ENCODE data around the gene CD2BP2.
"Not testable (repeated sequence)": the region's sequence is repeated elsewhere in the genome, so short reads cannot be mapped to it uniquely, and the experiment has no call there.

CD2BP2 gene

DNA sequence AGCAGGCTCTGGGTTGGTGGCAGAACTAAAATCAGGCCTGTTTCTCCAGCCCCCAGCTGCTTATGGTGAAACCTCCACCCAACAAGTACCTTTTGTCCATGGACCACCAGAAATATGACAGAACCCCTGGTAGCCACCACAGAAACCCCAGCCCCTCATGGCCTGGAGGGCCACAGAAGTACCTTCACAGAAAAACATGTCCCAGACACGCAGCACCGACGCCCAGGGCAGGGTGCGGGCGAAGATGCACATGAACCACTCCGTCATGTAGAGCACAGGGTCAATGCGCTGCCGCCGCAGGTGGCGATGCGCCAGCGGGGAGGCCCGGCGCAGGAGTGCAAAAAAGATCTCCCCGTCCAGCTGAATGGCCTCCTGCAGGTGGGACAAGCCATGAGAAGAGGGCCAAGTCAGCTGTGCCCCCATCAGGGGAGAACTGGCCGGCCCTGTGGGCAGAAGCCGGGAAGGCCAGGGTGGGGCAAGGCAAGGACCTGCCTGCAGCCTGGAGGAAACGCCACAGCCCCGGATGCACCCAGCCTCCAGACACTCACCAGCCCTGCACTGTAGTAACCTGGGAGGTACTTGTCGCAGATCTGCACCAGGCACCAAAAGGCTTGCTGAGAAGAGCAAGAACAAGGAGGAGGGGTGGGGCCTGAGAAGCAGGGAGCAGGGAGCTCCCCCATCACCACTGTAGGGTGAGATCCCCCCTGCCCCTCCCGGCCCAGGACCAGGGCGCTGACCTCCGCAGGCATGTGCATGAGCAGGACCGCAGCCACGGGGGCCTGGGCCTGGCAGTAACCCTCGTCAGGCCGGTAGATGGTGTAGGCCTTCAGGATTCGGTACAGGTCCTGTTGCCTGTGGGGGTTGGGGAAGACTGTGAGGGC, 4.1 kb upstream of the CD2BP2 start:
- DNase-seq = no peak

GRCh38 chr16:30358577-30358936, 3.4 kb upstream of the CD2BP2 start:
- no peak for DNase-seq

DNA sequence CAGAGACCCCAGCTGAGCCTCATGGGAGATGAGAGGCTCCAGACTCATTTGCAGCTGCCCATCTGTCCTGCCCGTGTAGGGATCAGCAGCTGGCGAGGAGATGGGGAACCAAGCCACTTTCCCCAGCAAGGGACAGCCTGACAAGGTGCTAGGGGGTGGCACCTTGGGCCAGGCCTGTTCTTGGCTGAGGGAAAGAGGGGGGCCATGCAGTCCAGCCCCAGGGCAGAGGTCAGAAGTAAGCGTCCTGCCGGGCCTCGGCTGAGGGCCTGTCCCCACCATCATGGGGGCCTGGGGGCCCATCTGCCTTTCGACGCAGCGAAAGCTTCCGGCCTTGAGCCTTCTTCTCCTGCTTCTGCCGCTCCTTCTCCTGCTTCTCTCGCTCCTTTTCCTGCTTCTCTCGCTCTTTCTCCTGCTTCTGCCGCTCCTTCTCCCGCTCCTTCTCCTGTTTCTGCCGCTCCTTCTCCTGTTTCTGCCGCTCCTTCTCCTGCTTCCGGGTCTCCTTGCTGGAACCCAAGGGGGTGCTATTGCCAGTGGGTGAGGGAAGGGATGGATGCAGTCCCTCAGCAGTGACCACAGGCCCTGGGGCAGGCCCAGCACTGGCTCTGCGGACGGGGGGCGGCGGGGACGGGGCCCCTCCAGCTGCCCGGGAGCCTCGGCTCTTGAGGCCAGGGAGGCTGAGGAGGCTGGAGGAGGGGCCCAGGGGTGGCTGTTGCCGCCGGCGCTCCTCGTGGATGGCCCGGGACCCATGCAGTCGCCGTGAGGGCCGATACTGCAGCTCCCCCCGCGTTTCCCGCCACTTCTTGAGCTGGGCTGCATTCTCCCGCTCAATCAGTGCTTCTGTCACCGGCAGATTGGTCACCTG, 2.8 kb upstream of the CD2BP2 start:
- no peak for DNase-seq

DNA sequence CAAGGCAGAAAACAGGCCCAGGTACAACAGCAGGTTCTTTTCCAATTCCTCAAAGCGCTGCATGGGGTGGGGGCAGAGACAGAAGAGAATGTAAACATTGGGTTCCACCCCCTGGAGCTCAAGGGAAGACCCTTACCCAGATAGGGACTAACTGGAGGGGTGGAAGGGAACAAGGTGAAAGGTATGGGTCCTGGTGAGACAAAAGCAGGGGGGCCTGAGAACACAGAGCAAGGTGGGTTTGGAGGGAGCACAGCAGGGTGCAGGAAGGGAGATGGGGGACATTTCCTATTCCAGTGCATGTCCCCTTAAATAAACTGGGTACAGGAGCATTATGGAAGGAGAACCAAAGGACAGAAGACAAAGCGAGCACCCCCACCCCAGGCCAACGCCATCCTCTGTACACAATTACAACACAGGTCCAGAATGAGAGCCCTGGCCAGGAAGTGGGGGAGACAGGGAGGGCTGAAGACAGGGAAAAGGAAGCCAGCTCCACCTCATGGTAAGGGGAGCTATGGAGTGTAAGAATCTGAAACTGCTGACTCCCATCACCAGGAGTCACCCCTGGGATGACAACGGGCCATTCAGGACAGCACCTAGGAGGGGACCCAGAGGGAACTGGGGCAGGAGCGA, 2.1 kb upstream of the CD2BP2 start:
- no peak for DNase-seq

GRCh38 chr16:30356401-30357084, 1.4 kb upstream of the CD2BP2 start:
- no peak for DNase-seq

GRCh38 chr16:30355954-30356308, 823 bp upstream of the CD2BP2 start:
- DNase-seq = no peak

- DNase-seq = no peak
These were observed 525 bp downstream of the CD2BP2 start for GRCh38 chr16:30354423-30355143.

GRCh38 chr16:30353438-30354129, 1.5 kb downstream of the CD2BP2 start:
- DNase-seq = no peak

GRCh38 chr16:30352488-30353401, 2.4 kb downstream of the CD2BP2 start:
- DNase-seq = no peak

DNA sequence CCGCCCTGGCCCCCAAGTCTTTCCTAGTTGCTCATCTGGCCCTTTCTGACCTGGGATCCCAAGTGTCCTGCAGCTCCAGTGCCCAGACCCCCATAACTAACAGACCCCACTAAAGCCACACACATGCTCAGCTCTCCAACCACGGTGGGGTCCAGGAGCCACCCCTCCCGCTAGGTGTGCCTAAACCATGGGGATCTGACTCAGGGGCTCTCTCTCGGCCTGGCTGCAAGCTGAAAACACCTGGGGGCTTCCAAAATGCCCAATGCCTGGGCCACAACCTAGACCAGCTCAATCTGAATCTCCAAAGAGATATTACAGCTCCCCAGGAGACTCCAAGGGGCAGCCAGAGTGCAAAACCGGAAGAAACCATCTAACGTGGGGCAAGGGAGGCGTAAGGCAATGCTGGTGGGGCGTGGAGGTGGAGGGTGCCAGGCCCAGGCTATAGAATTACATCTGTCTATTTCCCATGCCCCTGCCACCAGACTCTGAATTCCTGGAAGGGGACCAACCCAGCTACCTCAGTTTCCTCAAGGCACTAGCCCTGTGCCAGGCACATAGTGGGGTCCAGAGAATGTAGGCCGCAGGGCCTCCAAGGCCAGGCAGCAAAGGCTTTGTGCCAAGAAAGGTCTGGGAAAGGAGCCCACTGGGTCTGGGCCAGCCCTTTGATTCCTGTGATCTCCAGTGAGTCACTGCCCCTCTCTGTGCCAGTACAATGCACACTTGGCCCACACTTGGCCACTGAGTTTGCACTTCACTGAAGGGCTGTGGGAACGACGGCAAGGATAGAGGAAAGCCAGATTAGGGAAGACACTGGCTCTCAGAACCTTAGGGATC, 3.3 kb downstream of the CD2BP2 start:
- DNase-seq = no peak

- DNase-seq = no peak
These were observed 4.1 kb downstream of the CD2BP2 start for GRCh38 chr16:30351001-30351441.

GRCh38 chr16:30350134-30350871, 4.8 kb downstream of the CD2BP2 start:
- DNase-seq = peak; percentile 72

DNA sequence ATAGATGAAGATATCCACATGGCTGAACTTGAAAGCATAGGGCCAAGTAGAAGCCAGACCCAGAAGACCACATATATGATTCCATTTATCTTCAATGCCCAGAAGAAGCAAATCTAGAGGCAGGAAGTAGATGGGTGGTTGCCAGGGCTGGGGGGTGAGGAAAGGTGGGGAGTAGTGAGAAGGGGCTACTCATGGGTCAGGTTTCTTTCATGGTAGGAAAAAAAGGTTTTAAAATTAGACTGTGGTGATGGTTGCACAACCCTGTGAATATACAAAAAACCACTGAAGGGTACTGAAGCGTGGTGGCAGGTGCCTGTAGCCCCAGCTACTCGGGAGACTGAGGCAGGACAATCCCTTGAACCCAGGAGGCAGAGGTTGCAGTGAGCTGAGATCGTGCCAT, 5.4 kb downstream of the CD2BP2 start:
- no peak for DNase-seq

DNA sequence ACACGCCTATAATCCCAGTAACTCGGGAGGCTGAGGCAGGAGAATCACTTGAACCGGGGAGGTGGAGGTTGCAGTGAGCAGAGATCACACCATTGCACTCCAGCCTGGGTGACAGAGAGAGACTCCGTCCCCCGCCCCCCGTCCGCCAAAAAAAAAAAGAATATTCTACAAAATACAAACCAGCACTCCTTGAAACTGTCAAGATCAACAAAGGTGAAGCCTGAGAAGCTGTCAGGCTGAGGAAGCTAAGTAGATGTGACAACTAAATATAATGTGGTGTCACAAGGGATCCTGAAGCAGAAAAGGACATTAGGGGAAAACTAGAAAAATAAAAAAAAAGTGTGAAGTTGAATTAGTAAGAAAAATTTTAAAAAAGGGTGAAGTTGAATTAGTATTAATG, 6.2 kb downstream of the CD2BP2 start:
- DNase-seq = no peak

- DNase-seq = no peak
These were observed 7.0 kb downstream of the CD2BP2 start for GRCh38 chr16:30348113-30348512.

DNA sequence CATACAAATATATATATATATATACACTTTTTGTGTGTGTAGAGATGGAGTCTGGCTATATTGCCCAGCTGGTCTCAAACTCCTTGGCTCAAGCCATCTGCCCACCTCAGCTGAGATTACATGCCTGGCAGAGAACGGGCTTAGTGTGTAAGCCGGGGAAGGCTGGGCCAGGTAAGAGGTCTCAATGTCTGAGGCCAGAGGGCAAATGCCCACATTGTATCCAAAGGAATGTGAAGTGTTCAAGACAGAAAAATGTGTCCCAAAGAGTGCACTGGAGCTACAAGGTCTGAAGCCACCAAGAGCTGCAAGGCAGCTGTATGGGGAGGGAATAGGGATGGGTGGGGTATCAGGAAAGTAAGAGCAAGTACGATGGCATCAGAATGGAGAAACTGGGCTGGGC, 8.8 kb downstream of the CD2BP2 start:
- no peak for DNase-seq

DNA sequence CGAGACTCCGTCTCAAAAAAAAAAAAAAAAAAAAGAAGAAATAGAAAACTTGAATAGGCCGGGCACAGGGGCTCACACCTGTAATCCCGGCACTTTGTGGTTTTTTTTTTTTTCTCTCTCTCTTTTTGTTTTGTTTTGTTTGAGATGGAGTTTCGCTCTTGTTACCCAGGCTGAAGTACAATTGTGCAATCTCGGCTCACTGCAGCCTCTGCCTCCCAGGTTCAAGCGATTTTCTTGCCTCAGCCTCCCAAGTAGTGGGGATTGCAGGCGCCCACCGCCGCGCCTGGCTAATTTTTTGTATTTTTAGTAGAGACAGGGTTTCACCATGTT, 11.7 kb downstream of the CD2BP2 start:
- not testable (repeated sequence) for DNase-seq

DNA sequence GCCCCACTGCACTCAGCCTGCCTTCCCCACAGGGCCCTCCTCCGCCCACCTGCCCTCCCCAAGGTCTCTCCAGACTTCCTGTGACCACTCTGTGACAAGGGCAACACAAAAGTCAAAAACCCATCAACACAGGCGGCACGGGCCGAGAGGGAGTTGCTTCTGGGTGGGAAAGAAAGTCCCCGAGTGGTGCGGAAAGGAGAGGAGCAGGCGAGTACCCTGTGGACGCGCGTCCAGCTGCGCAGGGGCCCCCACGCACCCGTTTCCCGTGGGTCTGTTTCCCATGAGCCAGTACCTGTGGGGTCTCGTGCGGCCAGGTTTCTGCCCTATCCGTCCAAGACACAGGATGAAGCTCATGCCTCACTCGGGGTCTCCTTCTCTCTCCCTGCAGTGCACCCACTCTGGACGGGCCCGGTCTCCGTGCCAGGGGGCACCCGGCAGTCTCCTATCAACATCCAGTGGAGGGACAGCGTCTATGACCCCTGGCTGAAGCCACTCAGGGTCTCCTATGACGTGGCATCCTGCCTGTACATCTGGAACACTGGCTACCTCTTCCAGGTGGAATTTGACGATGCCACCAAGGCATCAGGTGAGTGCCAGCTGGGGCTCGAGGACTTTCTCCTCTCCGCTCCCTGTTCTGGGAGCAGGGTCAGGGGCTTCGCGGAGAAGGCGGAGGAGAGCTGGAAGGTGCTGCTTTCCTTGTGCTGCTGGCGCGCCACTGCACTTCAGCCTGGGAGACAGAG, 12.2 kb downstream of the CD2BP2 start:
- DNase-seq = no peak
